ENCODE measurements around the gene DSCAM.

The DSCAM gene

GRCh38 chr21:40641042-40641441, 205.9 kb downstream of the DSCAM start:
- no peak for DNase-seq

DNA sequence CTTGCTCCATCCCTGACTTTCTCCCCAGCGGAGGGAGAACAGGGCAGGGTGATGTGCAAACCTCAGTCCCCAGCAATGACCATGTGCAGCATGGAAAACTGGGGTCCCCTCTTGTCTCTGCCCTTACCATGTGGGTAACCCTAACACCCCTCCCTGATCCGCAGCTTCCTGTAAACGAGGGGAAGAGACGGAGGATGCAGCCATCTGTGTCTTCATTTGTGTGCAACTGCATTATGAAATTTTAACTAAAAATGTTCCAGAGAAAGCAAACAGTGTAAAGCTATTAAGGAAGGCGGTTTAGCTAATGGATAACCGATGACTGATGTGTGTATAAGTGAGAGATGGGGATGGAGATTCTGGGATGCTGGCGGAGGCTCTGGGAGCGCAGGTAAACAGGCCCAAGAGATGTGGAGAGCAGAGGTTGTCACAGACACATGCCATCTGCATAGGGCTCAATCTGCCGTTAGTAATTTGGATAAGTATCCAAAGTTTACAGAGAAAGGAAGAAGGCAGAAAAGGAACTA, 206.6 kb downstream of the DSCAM start:
- DNase-seq = no peak

DNA sequence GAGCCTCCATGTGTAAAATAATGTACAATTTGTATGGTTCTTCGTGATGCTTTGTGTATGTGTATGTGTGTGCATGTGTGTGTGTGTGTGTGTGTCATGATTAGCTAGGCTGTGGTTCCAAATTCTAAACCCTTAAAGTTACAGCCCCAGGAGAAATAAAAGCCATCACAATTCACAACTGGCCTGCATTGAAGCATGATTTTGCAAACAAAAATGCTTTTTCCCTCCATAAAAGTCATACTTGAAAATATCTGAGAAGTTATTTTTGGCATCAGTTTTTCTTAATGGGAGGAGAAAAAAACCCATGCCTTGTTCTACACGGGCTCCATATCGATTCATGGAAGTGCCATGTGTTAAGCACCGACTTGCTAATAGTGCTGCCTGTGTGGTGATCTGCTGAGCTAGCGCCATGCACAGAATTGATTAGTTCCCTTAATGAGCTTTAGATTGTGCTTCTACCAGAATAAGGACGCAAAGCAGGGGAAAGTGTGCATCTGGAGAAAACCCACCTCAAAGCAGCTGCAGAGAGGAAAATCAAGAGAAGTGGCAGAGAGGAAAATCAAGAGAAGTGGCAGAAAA, 207.3 kb downstream of the DSCAM start:
- DNase-seq = no peak

DNA sequence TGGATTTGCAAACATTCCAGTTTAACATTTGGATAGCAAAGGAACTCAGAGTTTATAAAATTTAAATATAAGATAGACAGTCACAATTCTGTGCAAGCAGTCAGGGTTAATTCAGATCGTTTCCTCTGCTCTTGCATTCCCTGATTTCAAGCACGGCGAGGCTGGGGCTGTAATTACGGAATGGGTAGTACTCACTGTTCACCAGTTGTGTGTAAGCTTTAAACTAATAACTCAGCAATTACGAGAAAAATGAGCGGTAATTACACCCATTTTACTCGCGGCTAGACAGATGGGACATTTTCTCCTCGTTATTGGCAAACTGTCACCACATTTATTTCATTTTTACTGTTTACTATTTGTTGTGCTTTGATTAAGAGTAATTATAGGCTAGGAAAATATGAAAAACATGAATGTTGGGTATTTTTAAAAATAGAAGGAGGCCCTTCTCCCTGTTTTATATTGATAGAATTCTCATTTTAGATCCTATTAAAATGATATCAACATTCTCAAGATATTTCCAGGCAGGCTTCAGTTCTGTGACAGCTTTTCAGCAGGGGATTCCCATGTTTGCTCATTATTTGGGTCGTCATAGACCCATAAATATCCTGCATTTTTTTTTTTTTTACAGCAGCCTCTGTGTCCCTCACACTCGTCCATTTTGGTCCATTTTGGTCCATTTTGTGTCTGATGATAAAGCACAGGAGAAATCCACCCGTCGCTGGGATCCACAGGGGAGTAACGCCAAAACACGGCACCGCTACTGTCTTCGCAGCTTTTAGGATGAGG, 208.3 kb downstream of the DSCAM start:
- no peak for DNase-seq

DNA sequence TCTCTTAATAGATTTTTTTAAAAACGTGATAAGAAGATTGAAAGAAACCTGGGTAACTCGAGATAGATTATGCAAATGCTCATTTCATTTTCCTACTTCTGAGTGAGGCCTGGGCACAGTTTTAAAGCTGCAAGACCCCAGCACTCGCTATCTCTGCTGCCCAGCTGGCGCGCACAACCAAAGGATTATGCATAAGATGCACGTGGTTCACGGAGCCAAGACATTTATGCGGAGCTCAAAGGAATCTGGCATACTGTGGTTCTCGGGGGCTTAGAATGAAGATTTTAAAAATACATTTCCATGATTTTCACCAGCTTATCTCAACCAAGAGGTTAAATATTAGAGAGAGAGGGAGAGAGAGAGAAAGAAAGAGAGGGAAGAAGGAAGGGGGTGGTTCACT, 210.9 kb downstream of the DSCAM start:
- no peak for DNase-seq

DNA sequence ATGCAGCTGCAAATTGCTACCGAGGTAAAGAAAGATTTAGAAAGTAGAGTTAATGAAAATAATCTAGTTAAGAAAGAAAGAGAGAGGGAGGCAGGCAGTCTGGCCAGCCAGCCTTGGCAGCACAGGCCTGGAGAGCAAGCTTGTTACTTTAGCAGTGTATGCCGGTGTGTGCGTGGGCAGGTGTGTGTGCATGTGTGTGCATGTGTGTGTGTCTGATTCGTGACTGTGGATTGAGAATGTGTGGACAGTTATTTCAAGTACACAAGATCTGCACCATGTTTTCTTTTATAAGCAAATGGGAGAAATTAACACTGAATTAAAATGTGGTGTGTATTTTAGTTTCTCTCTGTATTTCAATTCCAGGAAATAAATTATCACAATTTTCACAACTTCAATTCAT, 211.6 kb downstream of the DSCAM start:
- DNase-seq = no peak

GRCh38 chr21:40634141-40634540, 212.8 kb downstream of the DSCAM start:
- no peak for DNase-seq

GRCh38 chr21:40633048-40633447, 213.9 kb downstream of the DSCAM start:
- no peak for DNase-seq

- no peak for DNase-seq
These were observed 215.7 kb downstream of the DSCAM start for GRCh38 chr21:40631211-40631610.

DNA sequence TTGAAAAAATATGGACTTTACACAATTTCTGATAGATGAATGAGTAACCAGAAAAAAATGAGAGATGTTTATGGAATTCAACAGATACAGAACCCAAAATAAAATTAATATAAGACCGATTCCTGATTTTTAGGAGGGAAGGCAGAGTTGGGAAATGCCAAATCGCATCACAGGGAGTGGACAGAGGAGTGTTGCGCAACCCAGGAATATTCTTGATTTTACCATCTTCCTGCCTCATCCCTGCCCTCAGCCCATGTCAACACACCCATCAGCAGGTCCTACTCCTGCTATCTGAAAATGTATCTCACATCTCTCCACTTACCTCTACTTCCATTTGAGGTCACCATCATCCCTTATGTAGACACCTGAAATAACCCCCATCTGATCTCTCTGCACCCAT, 221.0 kb downstream of the DSCAM start:
- no peak for DNase-seq

GRCh38 chr21:40623528-40623927, 223.4 kb downstream of the DSCAM start:
- DNase-seq = no peak

GRCh38 chr21:40622531-40622930, 224.4 kb downstream of the DSCAM start:
- DNase-seq = no peak

DNA sequence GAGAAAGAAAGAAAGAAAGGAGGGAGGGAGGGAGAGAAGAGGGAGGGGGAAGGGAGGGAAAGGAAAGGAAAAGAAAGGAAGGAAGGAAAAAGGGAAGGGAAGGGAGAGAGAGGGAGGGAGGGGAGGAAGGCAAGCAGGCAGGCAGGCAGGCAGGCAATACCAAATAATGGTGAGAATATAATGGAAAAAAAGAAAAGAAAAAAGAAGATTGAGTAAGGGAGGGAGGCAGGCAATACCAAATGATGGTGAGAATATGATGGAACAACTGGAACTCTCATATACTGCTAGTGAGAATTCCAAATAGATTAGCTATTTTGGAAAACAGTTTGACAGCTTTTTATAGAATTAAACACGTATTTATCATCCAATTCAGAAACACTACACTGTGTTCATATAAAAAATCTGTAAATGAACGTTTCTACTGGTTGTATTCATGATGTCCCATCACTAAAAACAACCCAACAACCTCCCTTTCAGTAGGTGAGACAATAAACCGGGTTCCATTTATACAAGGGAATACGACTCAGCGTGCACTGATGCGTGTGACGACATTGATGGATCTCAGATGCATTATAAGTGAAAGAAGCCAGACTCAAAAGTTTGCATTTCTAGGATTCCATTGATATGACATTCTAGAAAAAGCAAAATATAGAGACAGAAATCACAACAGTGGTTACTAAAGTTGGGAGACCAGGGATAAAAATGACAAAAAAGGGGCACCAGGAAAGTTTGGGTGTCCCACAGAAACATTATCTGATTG, 226.4 kb downstream of the DSCAM start:
- DNase-seq = no peak

DNA sequence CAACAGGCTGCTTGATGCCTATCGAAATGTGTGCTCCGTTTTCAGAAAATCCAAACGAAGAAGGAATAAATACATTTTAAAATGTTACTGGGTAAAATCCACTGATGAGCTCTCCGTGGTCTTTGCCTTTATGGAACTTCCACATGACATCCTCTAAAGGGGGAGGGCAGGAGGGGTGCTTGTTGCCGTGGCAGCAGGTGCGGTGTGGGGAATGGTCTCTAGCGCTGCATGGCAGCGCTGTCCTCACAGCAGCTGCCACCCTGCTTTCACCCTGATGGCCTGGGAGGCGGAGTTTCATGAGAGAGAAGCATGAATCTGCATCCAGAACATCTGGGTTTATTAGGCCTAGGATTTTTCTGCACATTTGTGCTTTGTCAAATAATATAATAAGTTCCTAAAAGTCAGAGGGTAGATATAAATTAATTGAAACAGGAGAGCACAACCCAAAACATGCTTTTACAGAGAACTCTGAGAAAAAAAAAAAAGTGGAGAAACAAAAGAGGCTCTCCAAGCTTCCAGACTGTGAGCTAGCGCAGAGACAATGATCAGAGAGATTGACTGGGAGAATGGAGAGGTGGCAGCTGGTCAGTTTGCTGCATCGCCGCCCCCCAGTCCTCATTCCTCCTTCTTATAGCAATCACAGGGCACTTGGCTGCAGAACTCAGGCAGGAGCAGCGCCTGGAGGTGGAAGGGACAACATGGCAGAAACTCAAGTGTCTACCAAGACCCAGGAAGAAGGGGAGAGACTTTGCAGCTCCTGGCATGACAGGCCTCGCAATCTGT, 228.6 kb downstream of the DSCAM start:
- DNase-seq = no peak

- no peak for DNase-seq
These were observed 230.6 kb downstream of the DSCAM start for GRCh38 chr21:40616377-40616704.

- no peak for DNase-seq
These were observed 231.2 kb downstream of the DSCAM start for GRCh38 chr21:40615505-40616376.

DNA sequence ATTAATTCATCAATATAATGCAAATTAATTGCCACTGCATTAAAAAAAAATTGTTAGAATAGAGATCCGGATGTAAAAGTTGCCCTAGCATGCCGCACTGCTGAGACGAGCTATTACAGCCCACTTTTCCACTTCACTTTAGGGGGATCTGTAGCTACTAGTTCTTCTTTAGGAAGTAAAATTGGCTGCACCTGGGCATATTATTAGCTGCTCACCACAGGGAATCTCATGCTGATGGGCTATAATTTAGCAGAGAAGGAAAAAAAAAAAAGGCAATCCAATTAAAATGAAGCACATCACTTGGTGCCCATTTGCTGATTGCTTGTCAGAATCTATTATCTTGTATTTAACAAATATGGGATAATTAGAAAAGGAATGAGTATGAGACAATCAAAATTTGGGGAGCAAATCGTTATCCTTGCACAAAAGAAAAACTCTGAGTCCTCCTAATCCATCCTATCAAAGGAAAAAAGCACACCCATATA, 233.4 kb downstream of the DSCAM start:
- no peak for DNase-seq

- DNase-seq = no peak
These were observed 236.6 kb downstream of the DSCAM start for GRCh38 chr21:40610345-40610744.

DNA sequence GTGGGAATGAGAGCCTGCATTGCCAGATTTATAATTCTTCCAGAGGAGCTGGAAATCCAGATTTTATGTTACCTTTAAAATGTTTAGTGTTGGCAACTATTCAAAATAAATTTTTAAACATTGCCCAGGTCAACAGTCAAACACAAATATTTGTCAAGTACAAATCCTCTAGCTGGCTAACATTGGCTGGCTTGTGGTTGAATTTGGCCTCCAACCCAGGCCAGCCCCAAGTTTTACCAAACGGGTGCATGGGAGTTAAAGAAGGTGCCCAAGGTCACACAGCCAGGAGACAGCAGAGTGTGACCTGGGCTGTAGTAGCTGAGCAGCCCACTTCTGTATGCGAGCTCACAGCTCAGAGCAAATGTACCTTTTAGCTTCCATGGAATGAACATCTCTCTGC, 240.6 kb downstream of the DSCAM start:
- DNase-seq = no peak

DNA sequence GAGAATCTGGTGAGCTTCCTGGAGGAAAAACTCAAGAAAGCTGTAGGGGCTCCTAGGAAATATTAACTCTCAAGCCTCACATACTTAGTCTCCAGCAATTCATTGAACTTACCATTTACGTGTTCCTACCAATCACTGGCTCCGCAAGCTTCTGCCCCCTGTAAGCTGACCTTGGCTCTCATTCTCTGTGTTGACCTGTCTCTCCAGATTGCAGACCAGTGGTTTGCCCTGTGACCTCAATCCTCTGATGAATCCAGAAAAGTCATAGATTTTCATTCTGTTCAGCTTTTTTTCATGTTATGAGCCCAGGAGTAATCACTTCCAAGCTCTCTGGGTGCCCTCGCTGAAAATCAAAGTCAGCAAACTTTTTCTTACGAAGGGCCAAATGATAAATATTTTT, 241.9 kb downstream of the DSCAM start:
- DNase-seq = no peak

DNA sequence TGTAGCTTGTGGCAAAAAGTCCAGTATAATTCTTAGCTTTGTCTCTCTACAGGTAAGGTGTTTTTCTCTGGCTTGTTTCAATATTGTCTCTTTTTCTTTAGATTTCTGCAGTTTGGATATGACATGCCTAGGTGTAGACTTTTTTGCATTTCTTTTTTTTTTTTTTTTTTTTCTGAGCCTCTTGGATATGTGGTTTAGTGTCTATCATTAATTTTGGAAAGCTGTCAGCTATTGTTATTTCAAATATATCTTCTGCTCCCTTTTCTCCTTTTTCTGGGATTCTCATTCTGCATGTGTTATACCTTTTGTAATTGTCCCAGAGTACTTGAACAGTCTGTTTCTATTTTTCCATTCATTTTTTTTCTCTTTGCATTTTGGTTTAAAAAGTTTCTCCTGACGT, 243.2 kb downstream of the DSCAM start:
- DNase-seq = no peak

DNA sequence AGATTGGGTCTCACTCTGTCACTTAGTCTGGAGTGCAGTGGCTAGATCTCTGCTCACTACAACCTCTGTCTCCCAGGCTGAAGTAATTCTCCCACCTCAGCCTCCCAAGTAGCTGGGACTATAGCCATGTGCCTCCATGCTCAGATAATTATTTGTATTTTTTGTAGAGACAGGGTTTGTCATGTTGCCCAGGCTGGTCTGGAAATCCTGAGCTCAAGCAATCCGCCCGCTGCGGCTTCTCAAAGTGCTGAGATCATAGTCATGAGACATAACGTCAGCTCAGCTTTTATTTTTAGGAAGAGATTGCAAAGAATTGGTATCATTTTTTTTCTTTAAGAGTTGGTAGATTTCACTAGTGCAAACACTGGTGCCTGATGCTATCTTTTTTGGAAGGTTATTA, 244.9 kb downstream of the DSCAM start:
- no peak for DNase-seq
